Inferior parietal cortex (tissue), 1 donor: ENCODE data around the gene KRT71.

ENCODE experiments used
- DNase-seq: peaks from one replicate; pipeline ENCODE4 v3.0.0-alpha.2; 2016; ENCODE audit errors: extremely low spot score

Gene KRT71

DNA sequence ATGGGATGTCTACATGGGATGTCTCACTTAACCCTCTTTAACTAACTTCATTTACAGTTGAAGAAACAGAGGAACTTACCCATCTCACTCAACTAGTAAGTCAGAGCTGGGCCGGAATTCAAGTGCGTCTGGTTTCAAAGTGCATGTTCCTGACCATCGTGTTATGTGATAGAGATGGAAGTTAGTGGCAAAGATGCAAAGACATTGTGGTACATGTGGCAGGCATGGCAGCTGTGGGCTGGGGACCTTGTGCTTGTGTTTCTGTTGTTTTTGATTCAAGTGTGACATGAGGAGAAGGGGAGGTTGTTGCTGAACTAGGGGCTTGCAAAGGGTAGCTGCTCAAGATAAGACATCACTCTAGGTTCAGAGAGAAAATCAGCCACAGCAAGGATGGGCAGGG is 23.0 kb upstream of the KRT71 start:
- no peak for DNase-seq

DNA sequence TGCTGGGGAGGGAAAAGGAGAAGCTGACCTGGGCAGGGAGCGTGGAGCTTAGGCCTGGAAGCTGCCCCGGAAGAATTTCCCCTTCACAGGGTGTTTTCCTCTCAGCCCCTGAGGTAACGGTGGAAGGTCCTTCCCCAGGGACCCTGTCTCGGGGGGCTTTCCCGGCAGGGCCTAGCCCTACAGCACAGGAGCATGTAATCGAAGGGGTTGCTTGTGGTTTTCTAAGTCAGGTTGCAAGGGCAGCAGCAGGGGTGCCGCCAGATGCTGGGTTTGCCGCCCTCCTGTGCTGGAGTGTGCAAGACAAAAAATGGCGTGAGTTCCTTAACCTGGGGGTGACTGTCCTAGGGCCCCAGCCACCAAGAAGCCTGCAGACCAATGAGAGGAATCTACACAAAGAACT is 22.3 kb upstream of the KRT71 start:
- no peak for DNase-seq

DNA sequence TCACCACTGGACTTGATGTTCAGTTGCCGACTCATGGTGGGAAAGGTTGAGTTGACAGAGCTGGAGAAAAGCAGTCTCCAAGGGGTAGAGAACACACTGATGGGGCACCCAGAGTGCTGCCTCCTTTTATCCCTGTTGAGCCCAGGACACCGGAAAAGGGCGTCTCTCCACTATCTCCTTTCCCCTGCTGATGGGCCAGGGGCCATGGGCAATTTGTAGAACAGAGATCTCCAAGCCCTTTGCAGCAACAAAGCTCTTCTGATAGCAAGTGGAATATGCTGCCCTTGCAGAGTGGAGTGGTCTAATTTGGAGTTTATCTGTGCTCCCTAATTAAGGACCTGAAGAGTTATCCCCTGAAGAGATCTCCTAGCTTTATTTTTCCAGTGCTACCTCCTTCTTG is 20.8 kb upstream of the KRT71 start, which contains the start of gene KRT74:
KRT74 (minus strand) TSS at position 101 of the 400 bp plus-strand sequence; CDS start at position 35, 66 bp downstream.
- DNase-seq: no peak

DNA sequence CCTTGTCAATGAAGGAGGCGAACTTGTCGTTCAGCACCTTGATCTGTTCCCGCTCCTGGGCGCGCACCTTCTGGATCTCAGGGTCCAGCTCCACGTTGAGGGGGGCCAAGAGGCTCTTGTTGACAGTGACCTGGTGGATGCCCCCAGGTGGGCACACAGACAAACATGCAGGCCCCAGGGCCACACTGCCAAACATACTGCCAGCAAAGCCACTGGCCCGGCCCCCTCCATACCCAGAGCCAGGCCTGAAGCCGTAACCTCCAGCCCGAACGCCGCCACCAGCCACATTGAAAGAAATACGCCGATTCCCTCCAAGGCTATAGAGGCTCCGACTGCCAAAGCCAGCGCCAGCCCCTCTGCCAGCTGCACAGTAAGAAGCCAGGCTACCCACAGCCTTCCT is 20.4 kb upstream of the KRT71 start:
- DNase-seq: no peak

DNA sequence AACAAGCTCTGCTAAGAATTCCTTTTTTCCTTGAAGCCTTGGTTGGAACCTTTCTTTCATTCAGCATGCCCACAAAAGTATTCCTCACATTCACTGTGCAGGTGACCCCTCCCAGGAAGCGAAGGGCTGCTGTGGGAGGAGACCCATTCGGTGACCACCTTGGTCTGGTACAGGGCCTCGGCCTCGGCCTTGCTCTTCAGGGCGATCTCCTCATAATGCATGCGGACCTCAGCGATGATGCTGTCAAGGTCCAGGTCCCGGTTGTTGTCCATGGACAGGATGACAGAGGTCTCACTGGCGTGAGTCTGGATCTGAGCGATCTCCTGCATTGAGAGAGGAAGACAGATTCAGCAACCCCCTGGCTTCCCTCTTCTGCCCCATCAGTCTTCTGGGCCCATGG is 17.6 kb upstream of the KRT71 start:
- no peak for DNase-seq

DNA sequence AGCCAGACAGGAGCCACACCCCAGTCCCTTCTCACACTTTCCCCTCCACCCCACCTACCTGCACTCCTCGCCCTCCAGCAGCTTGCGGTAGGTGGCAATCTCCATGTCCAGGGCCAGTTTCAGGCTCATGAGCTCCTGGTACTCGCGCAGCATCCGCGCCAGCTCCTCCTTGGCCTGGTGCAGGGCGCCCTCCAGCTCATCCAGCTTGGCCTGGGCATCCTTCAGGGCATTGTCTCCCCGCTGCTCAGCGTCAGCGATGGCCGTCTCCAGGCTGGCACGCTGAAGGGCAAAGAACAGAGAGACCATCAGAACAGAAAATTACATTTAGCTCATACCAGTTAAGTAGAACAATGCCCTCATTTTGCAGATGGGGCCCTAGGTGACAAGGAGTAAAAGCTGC is 15.2 kb upstream of the KRT71 start:
- DNase-seq: no peak

DNA sequence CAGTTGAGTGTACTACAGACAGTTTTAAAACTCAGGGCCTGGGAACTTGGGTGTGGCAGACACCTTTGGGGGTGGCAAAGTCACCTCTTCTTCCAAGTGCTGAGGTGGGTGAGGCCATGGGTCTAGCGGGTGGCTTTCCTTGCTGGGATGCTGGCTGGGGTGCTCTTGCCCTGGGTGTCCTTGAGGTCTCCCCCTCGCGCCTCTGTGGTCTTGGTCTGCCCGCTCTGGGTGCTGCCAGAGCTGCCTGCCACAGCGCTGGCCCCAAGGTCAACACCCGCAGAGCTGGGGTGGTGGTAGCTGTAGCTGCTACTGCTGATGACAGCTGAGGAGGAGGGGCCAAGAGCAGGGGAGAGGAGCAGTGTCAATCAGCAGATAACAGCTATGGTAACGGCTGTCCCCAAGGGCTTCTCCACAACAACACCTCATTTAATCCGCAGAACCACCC is 13.9 kb upstream of the KRT71 start:
- DNase-seq: no peak

DNA sequence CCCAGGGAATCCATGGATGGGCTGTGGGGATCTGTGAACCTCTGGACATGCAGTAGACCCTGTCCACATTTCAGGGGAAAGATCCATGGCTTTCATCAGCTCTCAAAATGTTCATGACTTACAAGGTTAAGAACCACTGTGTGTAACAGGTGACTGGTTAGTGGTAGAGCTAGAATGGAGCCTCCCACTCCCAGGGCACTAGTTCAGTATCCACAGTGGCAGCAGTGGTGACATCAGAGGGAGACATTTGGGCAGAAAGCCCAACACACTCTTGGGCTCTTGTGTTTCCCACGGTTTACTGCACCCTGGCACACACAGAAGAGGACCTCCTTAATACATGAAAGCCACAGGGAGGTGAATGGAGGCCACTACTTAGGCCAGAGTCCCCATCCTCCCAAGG is 11.6 kb upstream of the KRT71 start:
- no peak for DNase-seq

DNA sequence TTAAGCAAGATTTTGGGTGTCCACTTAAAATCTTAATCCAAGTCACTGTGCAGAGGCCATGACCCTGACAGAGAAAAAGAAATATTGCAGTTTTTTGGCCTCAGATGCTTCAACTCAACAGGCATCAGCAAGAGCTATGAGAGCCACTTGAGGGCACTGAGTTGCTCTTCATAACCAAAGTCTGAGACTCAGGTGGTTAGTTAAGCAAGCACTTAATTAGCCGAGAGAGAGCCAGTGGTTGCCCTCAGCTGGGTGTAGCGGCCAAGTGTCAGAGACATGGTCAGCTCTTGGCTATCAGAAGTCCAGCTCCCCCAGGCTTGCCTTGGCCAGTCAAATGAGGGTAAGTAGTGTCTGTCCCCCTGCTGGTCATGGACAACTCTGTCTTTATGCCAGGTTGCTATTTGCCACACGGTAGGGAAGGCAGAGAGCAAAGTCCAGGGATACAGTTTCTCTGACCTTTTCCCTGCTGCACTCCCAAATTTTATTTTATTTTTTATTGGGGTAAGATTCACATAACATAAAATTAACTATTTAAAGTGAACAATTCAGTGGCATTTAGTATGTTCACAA is 9.0 kb upstream of the KRT71 start:
- no peak for DNase-seq

DNA sequence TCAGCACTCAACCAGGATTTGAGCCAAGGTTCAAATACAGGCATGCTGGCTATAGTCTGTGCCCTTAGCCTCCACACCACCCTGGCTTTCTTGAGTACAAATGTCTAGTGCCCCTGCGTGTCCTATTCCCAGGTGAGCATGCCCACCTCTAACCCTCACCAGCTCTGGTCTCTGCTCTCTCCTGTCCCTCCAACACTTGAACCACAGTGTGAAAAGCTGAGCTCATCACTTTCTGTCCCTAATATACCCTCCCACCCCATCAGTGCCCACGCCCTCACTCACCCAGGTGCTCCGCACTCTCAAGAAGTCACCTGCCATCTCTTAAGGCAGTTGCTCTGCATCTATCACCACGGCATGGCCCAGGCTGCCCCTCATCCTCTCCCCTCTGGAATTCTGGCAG is 7.0 kb upstream of the KRT71 start:
- DNase-seq: no peak

DNA sequence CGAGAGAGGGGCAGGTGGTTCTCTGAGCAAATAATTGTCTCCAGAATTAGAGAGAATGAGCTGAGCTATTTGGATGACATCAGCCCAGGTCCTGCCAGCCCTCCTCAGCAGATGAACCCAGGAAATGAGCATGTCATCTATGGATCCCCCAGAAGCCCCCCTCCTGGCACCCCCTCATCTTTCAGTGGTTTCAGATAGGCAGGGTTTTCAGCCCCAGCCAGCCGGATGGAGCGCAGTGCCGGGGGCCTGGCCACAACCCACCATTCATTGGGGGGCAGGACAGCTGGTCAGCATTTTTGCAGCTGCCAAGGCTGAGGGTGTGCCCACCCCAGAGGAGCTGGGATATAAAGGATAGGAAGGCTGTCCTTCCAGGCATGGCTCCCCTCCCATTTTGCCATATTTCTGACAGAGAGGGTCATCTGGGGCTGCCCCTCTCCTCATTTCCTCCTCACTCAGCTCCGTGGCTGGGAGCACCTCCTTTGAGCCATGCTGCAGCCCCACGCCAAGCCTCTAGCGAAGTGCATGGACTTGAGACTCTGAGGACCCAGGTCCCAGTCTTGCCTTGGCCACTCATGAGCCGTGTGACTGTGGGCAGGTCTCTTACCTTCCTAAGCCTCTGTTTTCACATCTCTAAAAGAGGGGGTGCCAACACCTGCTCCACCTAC is 6.0 kb upstream of the KRT71 start:
- no peak for DNase-seq

DNA sequence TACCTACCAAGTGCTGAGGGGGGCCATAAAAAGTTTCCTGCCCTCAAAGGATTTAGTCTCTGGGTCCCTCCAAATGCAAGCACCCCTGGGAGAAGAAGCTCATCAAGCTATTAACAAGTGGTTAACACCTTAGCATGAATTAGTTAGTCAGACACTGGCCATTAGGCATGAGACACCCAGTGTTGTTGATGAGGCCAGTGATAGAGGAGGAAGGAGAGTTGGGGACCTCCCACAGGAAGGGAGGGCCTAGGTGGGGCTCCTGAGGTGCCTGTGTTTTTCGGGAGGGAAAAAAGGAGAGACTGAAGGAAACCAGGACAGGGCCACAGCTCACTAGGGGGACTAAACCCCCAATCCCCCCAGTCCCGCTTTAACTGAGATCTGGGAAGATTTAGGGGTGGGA is 4.5 kb upstream of the KRT71 start:
- DNase-seq: no peak

DNA sequence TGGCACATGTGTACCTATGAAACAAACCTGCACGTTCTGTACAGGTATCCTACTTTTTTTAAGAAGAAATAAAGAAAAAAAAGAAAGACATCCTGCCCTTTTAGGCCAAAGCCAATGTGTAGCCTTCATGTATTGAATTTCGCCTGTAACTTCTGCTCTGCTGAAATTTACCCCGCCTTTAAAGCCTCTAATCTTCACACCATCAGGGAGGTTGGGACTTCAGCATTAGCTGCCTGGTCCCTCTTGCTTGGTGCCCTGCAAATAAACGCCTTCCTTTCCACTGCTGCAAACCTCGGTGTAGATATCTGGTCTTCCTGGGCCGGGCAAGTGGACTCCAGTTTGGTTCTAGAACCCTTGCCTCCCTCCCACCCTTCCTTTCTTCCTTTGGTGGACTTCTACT is 2.6 kb upstream of the KRT71 start:
- DNase-seq: no peak

DNA sequence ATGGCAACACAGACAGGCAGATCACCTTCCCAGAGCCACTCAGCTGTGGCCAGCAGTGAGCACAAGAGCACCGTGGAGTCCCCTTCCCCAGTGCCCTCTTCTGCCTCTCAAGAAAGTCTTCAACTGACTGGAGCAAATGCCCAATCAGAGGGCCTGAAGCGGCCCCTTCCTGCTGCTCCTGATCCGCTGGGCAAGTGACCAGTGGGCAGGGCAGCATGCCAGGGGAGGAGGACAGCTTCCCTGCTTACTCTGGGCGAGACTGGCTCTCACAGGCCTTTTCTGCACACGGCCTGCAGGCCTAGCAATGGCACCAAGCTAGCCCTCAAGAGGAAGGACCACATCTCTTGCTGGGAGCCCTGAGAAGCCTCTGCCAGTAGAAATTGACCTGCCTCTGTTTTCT is 890 bp downstream of the KRT71 start:
- DNase-seq: no peak

DNA sequence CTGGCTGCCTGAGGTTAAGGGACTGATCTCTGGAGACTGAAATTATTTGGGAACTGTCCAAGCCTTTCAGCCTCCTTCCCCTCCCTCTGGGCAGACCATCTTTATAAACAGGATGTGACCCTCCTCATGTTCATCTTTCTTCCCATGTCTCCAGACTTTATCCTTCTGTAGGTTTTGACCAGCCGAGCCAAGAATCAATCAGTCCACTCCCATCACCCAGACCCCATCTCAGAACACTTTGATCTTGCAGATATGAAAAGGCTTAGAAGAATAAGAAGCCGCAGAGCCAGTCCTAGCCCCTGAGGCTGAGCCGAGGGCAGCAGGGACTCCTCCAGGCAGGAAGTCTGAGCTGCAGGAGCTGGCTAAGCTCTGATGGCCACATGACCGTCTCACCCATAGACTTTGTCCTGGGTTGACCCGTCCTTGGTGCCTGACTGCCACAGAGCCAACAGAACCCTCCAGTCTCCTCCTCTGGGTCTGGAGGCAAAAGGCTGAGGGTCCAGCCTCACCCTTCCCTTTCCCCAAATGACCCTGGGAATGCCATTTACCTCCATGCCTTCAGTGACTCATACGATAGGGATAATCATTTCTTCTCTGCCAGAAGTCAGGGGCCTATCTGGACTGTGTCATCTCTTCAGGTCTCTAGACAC is 1.6 kb downstream of the KRT71 start:
- DNase-seq: no peak

DNA sequence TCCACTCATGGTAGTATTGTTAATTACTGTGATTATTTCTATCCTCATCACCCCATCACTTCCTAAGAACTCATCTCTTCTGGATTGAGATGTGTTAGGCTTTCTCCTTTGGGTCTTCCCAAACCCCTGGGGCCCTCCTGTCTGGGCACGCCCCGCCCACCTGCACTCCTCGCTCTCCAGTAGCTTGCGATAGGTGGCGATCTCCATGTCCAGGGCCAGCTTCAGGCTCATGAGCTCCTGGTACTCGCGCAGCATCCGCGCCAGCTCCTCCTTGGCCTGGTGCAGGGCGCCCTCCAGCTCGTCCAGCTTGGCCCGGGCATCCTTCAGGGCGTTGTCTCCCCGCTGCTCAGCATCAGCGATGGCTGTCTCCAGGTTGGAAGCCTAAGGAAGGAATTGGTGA is 6.8 kb downstream of the KRT71 start:
- DNase-seq: no peak

DNA sequence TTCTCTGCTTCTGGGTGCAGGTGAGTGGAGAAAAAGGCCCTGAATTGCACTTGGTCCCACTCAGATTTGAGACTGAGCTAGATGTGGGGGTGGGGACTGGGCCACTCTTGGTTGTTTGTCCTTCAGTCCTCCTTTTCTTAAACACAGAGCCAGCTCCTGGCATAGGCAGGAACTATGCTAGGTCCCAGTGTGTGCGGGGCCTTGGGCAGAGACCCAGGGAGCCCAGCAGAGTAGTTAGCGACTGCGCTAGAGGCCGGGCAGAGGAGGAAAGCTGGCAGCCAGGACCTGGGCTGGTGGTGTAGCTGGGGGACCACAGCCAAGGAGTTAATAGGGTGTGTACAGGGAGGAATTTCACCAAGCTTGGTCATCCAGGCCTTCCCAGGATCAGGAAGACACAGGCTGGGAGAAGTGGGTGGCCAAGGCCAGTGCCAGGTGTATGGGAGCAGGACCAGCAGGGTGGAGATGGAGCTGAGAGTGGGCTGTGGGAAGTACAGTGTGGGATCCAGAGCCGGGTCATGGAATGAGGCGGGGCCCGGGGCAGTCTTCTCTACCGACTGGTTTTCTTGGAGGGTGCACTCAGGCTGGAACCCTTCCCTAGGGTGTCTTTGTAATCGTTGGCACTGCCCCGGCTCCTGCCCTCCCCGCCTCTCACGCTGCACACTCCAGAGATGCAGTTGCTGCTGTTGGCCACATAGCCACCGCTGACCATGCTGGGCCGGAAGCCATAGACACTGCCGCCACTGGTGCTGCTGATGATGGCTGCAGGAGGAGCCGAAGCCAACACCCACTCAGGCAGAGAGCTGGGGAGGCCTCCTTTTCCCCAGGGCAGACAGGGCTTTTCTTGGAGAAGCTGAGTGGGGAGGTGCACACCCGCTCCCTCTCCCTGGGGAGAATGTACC is 8.7 kb downstream of the KRT71 start:
- DNase-seq: no peak

DNA sequence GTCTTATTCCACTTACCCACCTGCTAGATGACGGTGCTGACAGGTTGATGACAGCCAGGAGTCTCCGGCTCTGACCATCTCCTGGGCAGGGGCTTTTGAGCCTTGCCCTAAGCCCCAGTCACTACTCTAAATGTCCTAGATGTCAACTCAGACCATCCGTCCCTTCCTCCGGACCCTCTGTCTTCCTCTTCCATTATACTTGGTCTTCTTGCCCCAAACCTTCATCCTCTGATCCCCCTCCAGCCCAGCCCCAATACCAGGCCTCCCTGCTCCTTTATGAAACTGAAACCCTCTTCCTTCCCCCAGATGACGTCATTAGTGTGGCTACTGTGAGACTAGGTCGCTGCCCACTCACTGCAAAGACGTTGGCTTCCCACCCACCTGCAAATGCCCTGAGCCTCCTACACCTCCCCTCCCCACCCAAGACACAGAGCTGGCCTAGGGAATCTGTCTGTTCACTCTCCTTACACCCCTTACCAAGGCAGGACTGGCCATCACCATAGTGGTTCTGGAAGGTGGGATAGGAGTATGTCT is 10.1 kb downstream of the KRT71 start:
- no peak for DNase-seq

DNA sequence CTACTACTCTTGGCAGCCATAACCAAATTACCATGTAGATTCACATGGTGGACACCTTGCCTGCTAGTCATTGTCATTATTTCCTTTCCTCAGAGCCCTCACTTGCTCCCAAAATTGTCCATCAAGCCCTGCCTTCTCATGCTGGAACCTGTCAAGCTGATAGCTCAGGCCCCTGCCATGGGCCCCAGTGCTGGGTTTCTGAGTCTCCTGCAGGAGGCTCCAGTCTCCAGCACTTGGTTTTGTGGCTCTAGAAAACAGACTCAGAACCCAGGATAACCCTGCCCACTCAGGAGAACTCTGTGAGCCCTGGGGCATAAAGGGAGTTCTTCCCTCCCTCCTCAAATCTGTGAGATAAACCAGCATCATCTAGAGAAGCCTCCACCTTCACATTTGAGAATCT is 10.8 kb downstream of the KRT71 start:
- DNase-seq: no peak

DNA sequence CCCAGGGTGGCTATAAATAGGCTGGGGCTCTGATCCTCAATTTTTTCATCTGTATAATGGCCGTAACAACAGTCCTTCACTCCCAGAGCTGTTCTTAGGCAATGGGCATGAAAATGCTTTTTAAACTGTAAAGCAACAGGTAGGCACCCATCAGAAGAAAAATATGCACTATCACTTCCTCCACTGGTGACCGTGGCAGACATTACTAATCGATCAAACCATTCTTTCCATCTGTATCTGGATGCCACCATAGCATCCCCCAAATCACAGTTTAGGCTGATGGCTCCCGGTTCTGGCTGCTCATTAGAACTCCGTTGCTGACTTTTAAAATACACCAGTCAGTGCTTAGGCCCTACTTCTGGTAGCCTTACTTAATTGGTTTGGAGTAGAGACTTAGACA is 11.2 kb downstream of the KRT71 start:
- no peak for DNase-seq

DNA sequence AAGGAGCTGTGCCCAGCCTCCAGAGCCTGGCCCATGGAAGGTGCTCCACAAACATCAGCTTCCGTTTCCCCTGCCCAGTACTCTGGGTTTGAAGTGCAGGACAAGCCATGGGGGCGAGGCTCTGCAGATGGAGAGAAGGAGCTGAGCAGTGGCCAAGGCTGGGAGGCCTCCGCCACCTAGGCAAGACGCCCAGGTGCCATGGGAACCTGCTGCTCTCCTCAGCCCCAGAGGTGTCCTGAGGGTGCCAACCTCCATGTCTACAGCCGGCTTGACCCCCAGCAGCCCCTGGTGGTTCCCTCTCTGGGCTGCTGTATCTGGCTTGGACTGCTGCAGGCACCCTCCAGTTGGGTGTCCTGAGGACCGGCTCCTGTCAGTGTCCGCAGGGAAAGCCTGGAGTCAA is 12.4 kb downstream of the KRT71 start:
- no peak for DNase-seq

DNA sequence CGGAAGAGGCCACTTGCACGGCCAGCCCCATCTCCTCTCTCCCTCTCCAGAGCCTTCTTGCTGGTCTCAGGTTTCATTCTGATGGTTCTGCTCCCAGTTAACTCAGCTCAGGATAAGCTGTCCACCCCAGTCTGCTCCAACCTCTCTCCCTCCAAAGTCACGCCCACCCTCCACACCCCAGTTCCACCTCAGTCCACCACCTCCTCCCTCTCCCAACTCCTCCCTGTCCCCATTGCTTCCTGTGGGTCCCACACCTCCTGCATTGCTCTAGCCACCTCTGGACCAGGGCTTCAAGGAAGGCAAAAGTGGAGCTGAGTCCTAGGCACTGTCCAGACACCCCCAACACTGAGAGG is 13.1 kb downstream of the KRT71 start:
- no peak for DNase-seq
